Tongue (tissue), 2 donors: ENCODE results near the gene MARCHF10. TPM values are rescaled to one million over a fixed set of nuclear protein-coding genes. Genes with fewer than 3 reads are reported as not detected.
"Not testable (repeated sequence)": the region's sequence is repeated elsewhere in the genome, so short reads cannot be mapped to it uniquely, and the experiment has no call there.

Experiments
- DNase-seq: peaks from one replicate; pipeline ENCODE4 v3.0.0-alpha.2; 2015
- total RNA-seq: library from RNA; depleted of rRNA; stranded (reverse); fragments of >200 nt; gene quantifications from one replicate; pipeline ENCODE4 v1.2.3, GENCODE V29; 2014

Gene MARCHF10
- total RNA-seq, 1 donor from 2014 or later, result 0.10 TPM

DNA sequence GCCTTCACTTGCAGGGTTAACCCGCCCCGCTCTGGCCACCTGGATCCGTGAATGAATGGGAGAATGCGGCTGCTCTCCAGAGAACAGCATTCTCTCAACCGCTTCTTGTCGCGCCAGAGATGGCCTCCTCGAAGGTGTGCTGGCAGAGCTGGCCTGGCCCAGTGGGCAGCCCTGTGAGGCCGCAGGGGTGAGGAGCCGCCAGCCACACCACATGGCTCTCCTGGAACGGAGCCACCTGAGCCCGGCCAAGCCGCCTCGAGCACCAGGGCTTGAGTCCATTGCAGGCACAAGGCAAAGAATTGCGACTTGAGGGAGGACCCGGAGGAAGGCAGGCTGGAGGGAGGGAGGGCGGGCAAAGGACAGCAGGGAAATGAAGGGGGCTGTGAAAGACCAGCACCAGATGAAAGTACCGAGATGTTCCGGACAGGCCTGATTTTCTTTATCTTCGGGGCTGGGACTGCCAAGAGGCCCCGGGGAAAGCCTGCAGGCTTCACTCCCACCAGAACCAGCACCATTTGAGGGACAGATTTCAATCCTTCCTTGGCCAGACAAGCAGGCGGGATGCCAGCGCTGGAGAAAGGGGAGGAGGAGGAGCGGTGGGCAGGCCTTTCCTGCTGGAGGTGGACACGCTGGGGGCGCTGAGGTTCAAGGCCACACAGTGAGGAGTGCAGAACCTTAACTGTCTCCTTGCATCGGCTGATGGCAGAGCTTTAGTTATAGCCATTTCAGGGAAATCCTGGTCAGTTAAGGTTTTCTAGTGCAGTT is 111.2 kb downstream of the MARCHF10 start:
- no peak for DNase-seq

DNA sequence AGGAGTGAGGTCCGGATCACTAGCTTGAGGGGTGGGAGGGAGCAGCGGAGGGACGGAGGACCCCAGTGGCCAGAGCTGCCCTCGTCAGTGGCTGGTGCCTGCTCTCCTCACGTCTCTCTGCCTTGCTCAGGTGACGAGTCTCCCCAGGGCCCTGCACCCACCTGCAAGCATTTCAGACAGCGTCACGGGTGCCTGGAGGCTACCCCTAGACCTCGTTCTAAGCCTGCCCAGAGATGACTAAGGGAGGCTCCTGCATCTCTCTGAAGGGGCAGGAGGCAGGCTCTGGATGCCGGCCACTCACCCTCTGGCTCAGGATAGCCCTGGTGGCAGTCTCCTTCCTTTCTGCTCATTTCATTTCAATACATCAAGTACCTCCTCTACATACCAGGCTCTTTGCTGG is 111.9 kb downstream of the MARCHF10 start:
- DNase-seq, result no peak

DNA sequence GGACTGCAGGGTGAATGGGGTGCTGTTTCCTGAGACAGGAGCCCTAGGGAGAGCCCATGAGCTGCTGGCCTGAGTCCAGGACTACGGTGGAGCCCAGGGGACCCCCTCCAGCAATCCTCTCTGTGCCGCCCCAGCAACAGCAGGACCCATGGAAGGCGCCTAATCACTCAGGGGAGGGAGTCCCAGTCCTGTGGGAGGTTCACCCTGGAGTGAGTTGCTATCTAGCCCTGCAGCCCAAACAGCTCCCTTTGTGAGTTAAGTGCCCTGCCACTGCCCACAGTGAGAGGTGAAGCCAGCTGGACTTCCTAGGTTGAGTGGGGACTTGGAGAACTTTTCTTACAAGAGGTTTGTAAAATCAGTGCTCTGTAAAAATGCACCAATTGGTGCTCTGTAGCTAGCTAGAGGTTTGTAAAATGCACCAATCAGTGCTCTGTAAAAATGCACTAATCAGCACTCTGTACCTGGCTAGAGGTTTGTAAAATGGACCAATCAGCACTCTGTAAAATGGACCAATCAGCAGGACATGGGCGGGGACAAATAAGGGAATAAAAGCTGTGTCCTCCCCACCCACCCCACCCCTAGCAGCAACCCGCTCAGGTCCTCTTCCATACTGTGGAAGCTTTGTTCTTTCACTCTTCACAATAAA is 112.9 kb downstream of the MARCHF10 start:
- DNase-seq, result not testable (repeated sequence)

DNA sequence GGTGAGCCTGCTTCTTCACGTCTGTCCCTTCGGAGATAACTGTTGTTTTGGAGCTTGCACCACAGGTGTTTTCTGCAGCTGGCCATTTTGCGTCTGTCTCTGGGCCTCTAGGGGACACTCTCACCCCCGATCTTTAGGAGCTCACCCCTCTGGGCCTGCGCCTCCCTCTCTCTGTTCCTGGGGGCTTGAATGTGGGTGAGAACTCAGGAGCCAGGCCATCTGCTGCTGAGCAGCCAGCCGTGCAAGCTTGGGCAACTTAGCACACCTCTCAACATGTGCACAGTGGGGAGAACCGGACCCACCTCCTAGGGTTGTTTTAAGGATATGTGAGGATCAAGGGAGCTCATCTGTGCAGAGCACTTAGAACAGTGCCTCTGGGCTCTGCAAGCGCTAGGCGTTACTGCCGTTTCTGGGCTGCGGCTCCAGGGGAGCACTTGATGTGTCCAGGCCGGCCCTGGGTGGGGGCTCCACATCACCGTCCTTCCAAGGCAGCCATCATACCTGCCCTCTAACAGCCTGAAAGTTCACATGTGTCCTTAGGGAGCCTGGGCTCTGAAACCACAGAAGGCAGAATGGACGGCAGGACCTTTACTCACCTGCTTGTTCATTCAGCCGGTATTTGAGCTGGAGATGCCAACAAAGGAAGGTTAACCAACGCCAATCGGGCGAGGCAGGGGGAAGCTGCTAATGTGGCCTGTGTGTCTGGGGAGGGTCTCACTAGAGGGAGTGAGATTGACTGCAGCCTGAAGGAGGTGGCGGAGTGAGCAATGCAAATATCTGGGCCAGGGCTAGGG is 114.3 kb downstream of the MARCHF10 start:
- no peak for DNase-seq

DNA sequence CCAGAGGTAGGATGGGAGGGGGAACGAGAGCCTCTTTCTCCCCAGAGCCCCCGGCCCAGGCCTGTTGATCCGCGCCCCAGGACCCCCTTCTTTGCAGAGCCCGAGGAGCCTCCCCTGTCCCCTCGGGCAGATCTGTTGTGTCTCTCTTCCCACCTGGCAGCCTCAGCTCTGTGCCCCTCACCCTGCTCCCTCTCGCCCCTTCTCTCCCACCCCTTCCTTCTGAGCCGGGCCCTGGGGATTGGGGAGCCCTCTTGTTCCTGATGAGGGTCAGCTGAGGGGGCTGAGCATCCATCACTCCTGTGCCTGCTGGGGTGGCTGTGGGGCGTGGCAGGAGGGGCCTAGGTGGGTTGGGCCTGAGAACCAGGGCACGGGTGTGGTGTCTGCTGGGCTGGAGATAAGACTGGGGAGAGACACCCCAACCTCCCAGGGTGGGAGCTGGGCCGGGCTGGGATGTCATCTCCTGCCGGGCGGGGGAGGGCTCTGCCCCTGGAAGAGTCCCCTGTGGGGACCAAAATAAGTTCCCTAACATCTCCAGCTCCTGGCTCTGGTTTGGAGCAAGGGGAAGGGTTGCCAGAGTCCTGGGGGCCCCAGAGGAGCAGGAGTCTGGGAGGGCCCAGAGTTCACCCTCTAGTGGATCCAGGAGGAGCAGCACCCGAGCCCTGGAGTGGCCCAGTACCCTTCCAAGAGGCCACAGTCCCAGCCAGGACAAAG is 115.2 kb downstream of the MARCHF10 start:
- DNase-seq, result no peak

DNA sequence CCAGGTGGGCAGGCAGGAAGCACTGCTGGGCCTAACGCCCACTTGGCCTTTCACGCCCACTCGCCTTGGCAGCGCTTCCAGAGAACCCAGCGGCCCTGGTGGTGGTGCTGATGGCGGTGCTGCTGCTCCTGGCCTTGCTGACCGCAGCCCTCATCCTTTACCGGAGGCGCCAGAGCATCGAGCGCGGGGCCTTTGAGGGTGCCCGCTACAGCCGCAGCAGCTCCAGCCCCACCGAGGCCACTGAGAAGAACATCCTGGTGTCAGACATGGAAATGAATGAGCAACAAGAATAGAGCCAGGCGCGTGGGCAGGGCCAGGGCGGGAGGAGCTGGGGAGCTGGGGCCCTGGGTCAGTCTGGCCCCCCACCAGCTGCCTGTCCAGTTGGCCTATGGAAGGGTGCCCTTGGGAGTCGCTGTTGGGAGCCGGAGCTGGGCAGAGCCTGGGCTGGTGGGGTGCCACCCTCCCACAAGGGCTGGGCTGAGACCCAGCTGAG is 115.9 kb downstream of the MARCHF10 start:
- no peak for DNase-seq

DNA sequence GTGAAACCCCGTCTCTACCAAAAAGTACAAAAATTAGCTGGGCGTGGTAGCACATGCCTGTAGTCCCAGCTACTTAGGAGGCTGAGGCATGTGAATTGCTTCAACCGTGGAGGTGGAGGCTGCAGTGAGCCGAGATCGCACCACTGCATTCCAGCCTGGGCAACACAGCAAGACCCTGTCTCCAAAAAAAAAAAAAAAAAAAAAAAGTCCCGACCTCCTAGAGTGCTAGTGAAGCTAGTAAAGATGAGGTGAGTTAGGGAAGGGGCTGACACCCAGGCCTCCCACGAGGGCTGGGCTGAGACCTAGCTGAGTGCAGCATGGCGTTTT is 116.6 kb downstream of the MARCHF10 start:
- DNase-seq, result not testable (repeated sequence)

DNA sequence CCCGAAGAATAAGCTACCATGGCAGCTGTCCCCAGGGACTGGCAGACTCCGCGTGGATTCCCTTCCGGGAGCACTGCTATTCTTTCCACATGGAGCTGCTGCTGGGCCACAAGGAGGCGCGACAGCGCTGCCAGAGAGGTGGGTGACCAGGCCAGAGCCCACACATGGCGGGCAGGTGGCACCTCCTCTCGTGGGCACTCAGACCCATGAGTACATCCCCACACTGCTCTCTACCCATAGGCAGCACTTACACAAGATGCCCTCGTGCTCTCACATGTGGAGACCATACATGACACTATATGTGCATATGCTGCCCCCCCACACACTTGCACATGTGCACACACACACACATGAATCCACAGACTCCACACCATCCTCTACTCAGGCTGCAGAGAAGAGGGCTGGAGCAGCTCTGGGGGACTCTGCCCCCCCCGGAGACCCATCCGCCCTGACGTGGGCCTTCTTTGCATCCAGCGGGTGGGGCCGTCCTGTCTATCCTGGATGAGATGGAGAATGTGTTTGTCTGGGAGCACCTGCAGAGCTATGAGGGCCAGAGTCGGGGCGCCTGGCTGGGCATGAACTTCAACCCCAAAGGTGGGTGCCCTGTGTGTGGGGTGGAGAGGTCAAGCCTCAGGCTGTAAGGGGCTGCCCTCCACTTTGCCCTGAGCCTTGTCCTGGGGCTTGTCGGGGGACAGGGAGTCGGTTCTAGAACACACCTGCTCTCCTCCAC is 117.8 kb downstream of the MARCHF10 start:
- no peak for DNase-seq

DNA sequence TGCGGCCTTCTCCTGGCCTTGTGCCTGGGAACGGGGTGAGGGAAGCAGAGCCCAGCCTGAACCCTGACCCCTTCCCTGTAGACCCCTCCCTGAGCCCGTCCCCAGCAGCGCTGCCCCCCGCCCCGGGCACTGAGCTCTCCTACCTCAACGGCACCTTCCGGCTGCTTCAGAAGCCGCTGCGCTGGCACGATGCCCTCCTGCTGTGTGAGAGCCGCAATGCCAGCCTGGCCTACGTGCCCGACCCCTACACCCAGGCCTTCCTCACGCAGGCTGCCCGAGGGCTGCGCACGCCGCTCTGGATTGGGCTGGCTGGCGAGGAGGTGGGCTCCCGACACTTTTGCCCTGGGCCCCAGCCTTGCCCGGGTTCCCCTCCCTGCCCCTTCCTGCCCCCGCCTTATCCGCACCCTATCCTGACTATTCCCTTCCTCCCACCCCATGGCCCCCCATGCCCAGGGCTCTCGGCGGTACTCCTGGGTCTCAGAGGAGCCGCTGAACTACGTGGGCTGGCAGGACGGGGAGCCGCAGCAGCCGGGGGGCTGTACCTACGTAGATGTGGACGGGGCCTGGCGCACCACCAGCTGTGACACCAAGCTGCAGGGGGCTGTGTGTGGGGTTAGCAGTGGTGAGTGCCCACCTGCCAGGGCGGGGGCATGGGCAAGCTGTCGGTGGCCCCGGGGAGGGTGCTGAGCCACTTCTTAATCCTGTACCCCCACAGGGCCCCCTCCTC is 118.5 kb downstream of the MARCHF10 start:
- no peak for DNase-seq

DNA sequence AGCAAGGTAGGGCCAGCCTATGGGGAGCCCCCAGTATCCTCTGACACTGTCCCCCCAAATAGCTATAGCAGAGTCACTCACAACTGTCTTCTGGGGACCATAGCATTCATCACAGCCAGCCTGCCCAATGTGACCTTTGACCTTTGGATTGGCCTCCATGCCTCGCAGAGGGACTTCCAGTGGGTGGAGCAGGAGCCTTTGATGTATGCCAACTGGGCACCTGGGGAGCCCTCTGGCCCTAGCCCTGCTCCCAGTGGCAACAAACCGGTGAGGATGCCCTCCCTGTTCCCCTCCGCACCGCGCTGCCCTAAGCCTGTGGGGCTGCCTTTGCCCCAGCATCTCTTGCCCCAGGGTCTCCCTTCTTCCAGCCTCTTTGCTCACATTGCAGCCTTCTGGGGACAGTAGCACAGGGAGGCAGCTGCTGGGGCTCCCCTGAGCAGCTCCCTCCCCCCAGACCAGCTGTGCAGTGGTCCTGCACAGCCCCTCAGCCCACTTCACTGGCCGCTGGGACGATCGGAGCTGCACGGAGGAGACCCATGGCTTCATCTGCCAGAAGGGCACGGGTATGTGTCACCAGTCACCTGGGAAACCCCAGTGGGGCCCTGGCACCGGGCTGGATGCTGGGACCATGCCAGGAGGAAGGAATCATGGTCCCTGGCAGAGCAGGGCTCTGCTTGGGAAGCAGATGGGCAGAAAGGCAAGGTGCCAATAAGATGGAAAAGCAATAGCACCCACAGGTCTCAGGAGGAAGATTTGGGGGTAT is 119.5 kb downstream of the MARCHF10 start:
- no peak for DNase-seq

DNA sequence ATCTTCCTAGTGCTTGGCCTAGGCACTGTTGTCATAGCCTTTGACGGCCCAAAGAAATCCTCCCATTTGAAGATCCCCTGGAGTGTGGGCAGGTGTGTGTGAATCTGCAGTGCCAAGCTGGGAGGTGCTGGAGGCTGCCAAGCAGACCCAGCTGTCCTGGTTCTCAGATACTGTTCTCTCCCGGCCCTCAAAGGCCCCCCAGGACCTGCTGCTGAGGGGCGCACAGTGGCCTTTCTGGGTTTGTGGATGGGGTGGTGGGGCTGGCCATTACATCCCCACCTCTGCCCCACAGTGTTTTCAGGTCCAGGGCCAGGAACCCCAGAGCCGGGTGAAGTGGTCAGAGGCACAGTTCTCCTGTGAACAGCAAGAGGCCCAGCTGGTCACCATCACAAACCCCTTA is 120.1 kb downstream of the MARCHF10 start:
- DNase-seq, result no peak

DNA sequence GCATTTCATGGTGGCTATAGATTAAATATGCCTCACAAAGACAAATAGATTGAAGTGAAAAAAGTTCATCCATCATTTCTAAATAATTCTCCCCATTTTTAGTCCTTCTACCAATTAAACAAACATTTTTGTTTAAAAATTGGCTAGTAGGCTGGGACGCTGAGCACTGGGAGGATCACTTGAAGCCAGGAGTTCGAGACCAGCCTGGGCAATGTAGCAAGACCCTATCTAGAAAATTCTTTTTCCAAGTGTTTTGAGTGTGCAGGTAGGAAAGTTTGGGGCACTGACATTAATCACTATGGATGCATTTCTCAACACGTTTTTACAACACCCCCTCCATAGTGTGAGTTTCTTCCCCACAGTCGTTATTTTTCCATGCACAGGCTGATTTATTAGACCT is 123.9 kb downstream of the MARCHF10 start:
- no peak for DNase-seq

DNA sequence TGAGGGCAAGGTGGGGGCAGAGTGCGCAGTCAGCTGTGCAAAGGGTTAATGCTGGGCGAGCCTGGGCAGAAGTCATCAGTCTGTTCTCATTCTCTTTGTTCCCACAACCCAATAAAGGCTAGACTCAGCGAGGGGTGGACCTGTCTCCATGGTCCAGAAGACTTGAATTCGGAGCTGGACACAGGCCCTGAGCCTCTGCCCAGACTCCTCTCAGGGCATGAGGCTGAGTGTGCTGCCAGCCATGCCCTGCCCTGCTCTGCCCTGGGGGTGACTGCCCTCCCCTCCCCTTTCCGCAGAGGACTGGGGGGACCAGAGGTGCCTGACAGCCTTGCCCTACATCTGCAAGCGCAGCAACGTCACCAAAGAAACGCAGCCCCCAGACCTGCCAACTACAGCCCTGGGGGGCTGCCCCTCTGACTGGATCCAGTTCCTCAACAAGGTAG is 126.2 kb downstream of the MARCHF10 start:
- DNase-seq, result no peak

DNA sequence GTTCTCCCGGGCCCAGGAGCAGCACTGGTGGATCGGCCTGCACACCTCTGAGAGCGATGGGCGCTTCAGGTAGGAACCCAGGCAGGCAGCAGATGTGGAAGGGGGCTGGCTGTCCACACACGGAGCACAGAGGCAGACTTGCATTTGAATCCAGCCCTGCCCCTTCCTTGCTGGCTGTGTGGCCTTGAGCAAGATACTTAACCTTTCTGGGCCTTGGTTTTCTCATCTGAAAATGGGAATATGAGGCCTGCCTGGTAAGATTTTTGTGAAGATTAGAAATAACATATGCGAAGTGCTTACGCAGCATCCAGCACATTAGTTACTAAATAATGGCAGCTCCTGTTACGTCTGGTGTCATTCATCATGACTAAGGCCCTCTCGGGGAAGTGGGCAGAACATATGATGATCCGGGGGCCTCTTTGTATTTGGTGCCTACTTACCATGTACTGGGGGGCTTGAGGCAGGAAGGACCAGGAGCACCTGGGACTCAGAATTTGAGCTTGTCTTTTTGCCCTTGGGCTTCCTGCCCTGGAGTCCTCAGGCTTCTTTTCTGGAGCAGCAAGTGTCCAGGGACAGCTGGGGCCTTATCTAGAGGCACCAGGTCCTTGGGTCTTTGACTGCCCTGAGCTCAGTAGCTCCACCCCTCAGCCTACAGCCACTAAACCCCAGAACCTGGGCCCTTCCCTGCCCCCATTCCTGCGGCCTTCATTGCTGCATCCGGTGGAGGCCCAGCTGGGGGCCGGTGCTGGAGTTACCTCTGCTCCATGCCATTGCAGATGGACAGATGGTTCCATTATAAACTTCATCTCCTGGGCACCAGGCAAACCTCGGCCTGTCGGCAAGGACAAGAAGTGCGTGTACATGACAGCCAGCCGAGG is 126.8 kb downstream of the MARCHF10 start:
- DNase-seq, result no peak

DNA sequence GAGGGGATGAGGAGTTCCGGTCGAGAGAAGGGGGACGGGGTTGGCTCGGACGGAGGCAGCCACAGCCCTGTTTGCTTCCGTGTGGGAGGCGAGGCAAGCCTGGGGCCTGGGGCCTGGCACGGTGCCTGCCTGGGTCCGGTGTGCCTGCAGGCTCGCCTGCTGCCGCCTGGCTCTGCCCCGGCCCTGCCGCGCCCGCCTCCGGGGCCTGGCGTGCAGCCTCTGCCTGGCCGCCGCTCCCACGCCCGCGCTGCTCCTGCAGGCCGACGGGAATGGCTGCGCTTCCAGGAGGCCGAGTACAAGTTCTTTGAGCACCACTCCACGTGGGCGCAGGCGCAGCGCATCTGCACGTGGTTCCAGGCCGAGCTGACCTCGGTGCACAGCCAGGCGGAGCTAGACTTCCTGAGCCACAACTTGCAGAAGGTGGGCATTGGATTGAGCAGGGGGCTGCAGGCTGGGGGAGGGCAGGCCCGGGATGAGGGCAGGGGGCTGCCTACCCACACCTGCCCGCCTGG is 127.5 kb downstream of the MARCHF10 start:
- no peak for DNase-seq

DNA sequence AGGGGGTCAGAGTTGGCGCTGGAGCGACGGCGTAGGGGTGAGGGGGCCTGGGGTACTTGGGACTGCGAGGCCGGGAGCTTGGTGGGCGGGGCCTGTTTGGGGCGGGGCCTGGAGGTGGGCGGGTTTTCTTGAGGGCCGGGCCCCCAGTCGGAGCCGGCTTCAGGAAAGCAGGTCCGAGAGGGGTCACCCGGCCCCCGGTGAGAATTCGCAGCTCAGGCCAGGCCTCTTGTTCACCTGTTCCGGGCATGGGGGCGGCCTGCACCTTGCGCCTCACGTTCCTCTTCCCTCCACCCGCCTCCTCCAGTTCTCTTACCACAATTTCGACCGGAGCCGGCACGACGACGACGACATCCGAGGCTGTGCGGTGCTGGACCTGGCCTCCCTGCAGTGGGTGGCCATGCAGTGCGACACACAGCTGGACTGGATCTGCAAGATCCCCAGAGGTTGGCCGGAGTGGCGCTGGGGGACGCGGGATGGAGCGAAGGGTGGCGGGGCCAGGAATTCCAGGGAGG is 128.2 kb downstream of the MARCHF10 start:
- DNase-seq, result no peak

DNA sequence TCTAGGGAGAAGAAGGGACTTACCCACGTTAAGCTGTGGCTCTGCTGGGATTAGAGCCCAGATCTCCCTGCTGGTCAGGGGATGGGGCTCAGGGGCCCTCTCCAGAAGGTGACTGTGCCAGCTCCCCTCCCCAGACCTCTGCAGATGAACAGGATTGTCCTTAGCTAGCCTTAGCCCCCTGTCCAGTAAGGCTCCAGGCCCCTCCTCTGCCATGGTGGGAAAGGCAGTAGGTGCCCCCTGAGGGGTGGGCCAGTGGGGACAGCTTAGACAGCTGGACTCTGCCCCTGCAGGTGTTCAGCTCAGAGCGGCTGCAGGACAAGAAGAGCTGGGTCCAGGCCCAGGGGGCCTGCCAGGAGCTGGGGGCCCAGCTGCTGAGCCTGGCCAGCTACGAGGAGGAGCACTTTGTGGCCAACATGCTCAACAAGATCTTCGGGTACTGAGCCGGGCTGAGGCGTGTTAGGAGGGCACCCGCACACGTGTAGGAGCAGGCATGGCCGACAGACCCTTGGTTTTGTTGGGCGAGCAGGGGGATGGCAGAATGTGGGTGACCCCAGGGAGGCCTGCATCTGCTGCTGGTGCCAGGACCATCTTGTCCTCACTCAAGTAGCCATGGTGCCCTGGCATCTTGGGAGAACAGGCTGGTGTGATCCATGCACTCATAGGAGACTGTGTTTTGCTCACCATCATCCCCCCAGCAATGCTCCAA is 129.7 kb downstream of the MARCHF10 start:
- no peak for DNase-seq
